HL-60 (cell line): ENCODE data around the gene CABLES2.

Source experiments
- DNase-seq, 2 experiments: peaks; one replicate each; pipeline ENCODE4 v3.0.0-alpha.2; 2010 to 2020; ENCODE audit warnings: low read depth in 1 of 2, low spot score in 1 of 2
- H3K27ac ChIP-seq: fragments of 250-450 bp; sonication (Bioruptor Pico); replicated peaks from 2 replicates; pipeline ENCODE4 v1.5.1; 2020; ENCODE audit warnings: mild to moderate bottlenecking, moderate library complexity
- H3K27me3 ChIP-seq: fragments of 250-450 bp; sonication (Bioruptor Pico); 2 replicates; pipeline ENCODE4 v1.5.1; 2021; ENCODE audit warnings: mild to moderate bottlenecking, moderate library complexity; ENCODE audit not compliant: insufficient read depth, poor library complexity, severe bottlenecking
- H3K4me3 ChIP-seq: replicated peaks from 2 replicates; pipeline ENCODE4 v1.5.1; 2011; ENCODE audit warnings: mild to moderate bottlenecking, control low read depth, low read length; ENCODE audit not compliant: insufficient read depth
- GABPA ChIP-seq: IDR thresholded peaks from 2 replicates; pipeline ENCODE4 v1.6.1; 2012; ENCODE audit warnings: low read depth
- POLR2AphosphoS5 ChIP-seq: IDR thresholded peaks from 2 replicates; pipeline ENCODE4 v1.6.1; 2012; ENCODE audit warnings: low read depth
- SPI1 ChIP-seq: IDR thresholded peaks from 2 replicates; pipeline ENCODE4 v1.6.1; 2012; ENCODE audit warnings: low read depth, mild to moderate bottlenecking, borderline replicate concordance
- TF ChIP-seq, protein P1 (sequence below): IDR thresholded peaks from 2 replicates; pipeline ENCODE4 v1.6.1; 2012; ENCODE audit warnings: low read depth; ENCODE audit not compliant: insufficient replicate concordance
- TF ChIP-seq, protein P2 (sequence below): IDR thresholded peaks from one replicate; pipeline ENCODE4 v1.5.1; 2011; ENCODE audit warnings: low read length, control low read depth, inconsistent platforms; ENCODE audit not compliant: insufficient read depth

CABLES2 gene

DNA sequence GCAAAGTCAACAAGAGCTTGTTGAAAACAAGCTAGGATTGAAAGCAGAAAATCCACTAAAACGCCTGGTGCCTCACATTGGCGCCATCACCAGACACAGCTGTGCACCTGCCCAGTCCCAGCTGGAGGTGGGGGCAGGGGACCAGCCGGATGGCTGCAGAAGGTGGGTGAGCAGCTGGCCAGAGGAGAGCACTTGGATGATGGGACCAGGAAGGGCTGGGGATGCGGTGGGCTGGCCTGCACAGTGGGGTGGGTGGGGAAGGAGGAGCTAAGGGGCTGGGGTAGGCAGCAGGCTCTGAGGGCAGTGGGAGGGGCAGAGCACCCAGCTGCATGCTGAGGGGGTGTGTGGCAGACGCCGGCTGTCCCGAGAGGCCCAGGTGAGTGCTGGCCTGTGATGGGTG lies 7.1 kb downstream of the CABLES2 start:
- no peak overlapping the region for H3K27ac ChIP-seq

DNA sequence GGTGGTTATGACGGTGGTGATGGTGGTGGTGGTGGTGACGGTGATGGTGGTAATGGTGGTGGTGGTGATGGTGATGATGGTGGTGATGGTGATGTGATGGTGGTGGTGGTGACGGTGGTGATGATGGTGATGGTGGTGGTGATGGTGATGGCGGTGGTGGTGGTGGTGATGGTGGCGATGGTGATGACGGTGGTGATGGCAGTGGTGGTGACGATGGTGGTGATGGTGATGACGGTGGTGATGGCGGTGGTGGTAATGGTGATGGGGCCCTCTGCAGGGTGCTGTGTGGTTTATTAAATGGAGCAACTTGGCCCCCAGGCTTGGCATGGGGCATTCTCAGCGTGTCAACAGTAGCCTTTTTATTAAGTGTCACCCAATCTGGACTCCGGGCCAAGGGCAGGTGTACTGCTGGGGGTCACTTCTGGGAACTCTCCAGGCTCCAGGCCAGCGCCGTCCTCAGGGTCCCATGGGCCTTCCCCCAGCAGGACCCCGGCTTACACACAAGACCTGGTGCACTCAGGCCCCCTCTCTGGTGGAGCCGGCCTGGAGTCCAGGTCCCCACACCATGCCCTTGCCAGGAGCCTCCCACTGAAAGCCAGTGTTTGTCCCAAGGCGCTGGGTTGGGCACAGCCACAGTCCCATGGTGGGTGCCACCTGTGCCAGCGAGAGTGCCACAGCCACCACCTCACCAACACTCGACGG lies 8.8 kb downstream of the CABLES2 start:
- H3K27ac ChIP-seq = no peak overlapping the region
- DNase-seq = no peak
- TF ChIP-seq, protein P1, sequence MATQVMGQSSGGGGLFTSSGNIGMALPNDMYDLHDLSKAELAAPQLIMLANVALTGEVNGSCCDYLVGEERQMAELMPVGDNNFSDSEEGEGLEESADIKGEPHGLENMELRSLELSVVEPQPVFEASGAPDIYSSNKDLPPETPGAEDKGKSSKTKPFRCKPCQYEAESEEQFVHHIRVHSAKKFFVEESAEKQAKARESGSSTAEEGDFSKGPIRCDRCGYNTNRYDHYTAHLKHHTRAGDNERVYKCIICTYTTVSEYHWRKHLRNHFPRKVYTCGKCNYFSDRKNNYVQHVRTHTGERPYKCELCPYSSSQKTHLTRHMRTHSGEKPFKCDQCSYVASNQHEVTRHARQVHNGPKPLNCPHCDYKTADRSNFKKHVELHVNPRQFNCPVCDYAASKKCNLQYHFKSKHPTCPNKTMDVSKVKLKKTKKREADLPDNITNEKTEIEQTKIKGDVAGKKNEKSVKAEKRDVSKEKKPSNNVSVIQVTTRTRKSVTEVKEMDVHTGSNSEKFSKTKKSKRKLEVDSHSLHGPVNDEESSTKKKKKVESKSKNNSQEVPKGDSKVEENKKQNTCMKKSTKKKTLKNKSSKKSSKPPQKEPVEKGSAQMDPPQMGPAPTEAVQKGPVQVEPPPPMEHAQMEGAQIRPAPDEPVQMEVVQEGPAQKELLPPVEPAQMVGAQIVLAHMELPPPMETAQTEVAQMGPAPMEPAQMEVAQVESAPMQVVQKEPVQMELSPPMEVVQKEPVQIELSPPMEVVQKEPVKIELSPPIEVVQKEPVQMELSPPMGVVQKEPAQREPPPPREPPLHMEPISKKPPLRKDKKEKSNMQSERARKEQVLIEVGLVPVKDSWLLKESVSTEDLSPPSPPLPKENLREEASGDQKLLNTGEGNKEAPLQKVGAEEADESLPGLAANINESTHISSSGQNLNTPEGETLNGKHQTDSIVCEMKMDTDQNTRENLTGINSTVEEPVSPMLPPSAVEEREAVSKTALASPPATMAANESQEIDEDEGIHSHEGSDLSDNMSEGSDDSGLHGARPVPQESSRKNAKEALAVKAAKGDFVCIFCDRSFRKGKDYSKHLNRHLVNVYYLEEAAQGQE = no peak
- TF ChIP-seq, protein P2, sequence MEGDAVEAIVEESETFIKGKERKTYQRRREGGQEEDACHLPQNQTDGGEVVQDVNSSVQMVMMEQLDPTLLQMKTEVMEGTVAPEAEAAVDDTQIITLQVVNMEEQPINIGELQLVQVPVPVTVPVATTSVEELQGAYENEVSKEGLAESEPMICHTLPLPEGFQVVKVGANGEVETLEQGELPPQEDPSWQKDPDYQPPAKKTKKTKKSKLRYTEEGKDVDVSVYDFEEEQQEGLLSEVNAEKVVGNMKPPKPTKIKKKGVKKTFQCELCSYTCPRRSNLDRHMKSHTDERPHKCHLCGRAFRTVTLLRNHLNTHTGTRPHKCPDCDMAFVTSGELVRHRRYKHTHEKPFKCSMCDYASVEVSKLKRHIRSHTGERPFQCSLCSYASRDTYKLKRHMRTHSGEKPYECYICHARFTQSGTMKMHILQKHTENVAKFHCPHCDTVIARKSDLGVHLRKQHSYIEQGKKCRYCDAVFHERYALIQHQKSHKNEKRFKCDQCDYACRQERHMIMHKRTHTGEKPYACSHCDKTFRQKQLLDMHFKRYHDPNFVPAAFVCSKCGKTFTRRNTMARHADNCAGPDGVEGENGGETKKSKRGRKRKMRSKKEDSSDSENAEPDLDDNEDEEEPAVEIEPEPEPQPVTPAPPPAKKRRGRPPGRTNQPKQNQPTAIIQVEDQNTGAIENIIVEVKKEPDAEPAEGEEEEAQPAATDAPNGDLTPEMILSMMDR = no peak
- no peak for TF ChIP-seq GABPA
- TF ChIP-seq POLR2AphosphoS5 = no peak
- no peak for TF ChIP-seq SPI1
- no peaks in the 10 kb centered on the region for H3K27me3 ChIP-seq
- H3K4me3 ChIP-seq = no peak overlapping the region

More for the DNA sequence above, 7.1 kb downstream of the CABLES2 start:
- Histone ChIP-seq H3K27me3 (no peaks in the 10 kb centered on the region), H3K4me3 (no peak overlapping the region)
- TF ChIP-seq POLR2AphosphoS5 = no peak
- TF ChIP-seq, protein P1 = no peak
- TF ChIP-seq, protein P2 = no peak
- no peak for TF ChIP-seq GABPA
- TF ChIP-seq SPI1 = no peak
- no peak for DNase-seq

DNA sequence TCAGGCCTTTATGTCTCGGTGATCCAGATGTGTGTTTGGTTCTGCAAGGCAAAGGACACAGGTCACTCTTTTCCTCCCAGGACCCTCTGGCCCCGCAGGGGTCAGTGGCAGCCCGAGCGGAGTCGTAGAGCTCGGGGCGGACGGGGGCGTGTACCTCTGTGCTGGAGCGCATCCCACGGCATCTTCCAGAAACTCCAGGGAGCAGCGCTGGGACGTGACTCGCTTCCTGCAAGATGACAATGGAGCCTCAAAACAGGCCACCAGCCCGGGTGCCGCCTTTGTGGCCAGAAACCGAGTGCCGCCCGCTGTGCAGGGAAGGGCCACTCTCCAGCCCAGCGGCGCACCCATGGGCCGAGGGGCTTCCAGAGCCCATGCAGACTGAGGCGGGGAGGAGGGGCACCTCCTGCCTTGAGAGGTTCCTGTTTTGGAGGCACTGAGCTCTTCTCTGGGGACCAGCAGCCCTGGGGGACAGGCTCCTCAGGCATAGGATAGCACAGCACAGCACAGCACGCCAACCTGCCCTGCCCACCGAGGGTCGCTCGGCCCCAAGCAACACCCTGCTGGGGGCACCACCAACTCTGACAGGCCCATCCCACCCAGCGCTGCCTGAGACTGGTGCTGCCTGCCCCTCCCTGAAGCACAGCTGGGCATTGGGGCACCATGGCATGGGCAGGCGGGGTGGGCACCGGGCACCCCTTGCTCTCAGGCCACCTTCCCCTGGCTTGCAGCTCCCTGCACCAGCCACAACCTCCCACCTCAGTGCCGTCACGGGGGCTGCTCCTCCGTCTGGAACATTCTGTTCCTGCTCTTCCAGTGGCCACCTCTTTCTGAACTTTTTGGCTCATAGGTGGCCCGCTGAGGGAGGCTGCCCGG lies 10.5 kb downstream of the CABLES2 start:
- no peak for TF ChIP-seq POLR2AphosphoS5
- TF ChIP-seq, protein P2 = no peak
- no peak for TF ChIP-seq SPI1
- TF ChIP-seq, protein P1 = no peak
- no peak for TF ChIP-seq GABPA
- DNase-seq = no peak
- no peak overlapping the region for H3K27ac ChIP-seq
- H3K4me3 ChIP-seq = no peak overlapping the region
- no peaks in the 10 kb centered on the region for H3K27me3 ChIP-seq
